Keratinocyte (primary cell): ENCODE results near the gene MBTD1.

Experiments used
- EZH2 ChIP-seq: IDR thresholded peaks from one replicate; pipeline ENCODE4 v1.6.1; 2012; ENCODE audit warnings: inconsistent platforms, mild to moderate bottlenecking, low read length, moderate library complexity
- TF ChIP-seq, protein P1 (sequence below), 3 experiments: IDR thresholded peaks in 1 of 3; conservative IDR thresholded peaks in 1 of 3; optimal IDR thresholded peaks in 1 of 3; 2 replicates in 2 of 3; 3 replicates in 1 of 3; pipeline versions ENCODE3 to v1.5.1; 2011; ENCODE audit warnings: low read length in 3 of 3, mild to moderate bottlenecking in 3 of 3, moderate library complexity in 2 of 3, control low read depth in 1 of 3, inconsistent platforms in 1 of 3; ENCODE audit not compliant: insufficient read depth in 2 of 3; ENCODE audit errors: extremely low read depth in 1 of 3

DNA sequence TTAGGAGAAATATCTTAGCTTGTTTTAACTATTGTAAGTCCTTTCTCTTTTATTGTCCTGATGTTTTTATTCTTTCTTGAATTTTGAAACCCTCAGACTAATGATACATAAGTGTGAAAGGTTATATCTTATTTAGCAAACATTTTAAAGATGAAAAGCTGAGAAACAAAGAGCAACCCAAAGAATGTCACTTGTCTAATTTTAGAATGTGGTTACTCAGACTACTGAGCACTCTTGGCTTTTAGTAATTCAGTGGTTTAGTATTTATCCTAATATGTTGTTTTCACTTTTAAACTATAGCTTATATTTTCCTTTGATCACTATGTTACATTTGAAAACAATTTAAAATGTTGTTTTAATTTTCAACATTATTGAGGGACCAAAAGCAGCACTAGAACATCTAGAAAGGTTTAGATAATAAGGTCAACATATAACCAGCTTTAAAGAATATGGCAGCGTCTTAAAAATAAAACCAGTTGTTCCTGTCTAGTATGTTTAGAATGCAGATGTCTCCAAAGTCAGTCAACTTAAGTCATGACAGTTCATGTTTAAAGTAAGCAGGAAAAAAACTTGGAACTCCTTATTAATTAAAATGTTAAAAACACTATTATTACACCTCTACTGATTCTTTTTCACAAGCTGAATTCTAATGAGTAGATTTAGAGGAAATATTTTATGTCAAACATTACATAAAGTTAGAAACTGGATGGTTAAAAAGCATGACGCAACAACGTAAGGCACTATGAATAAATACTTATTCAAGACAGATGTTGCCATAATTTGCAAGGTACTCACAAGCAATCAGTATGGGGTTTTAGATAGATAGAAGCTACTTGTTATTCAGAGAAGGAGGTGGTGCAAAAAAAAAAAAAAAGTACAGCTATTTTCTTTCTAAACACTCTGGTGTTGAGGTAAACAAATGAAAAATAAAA lies 2.4 kb downstream of the MBTD1 start:
- TF ChIP-seq, protein P1, sequence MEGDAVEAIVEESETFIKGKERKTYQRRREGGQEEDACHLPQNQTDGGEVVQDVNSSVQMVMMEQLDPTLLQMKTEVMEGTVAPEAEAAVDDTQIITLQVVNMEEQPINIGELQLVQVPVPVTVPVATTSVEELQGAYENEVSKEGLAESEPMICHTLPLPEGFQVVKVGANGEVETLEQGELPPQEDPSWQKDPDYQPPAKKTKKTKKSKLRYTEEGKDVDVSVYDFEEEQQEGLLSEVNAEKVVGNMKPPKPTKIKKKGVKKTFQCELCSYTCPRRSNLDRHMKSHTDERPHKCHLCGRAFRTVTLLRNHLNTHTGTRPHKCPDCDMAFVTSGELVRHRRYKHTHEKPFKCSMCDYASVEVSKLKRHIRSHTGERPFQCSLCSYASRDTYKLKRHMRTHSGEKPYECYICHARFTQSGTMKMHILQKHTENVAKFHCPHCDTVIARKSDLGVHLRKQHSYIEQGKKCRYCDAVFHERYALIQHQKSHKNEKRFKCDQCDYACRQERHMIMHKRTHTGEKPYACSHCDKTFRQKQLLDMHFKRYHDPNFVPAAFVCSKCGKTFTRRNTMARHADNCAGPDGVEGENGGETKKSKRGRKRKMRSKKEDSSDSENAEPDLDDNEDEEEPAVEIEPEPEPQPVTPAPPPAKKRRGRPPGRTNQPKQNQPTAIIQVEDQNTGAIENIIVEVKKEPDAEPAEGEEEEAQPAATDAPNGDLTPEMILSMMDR (optimal IDR thresholded peaks at IDR 0.05 in 1 of 3, IDR thresholded peaks at IDR 0.05 in 1 of 3, conservative IDR thresholded peaks at IDR 0.05 in 1 of 3; ENCODE audit: extremely low read depth in 1 of 3, insufficient read depth in 2 of 3, low read length in 3 of 3): no peak
- no peak for TF ChIP-seq EZH2
